ENCODE measurements around the gene GABRB1.

- TF ChIP-seq CTCF (IDR thresholded peaks at IDR 0.05; ENCODE audit: borderline replicate concordance, extremely low read depth, low read length, poor library complexity, severe bottlenecking) (no peak), EZH2 (IDR thresholded peaks at IDR 0.05; ENCODE audit: borderline replicate concordance, low read depth, low read length, severe bottlenecking) (no peak)
These were observed 341.8 kb downstream of the GABRB1 start for GRCh38 chr4:47373174-47373573.

Data from DND-41 (cell line).